DND-41 (cell line): ENCODE data around the gene PTPN12.

Source experiments
- EZH2 ChIP-seq: IDR thresholded peaks from 3 replicates; pipeline ENCODE4 v1.6.1; 2012; ENCODE audit warnings: borderline replicate concordance, low read depth, mild to moderate bottlenecking, moderate library complexity, low read length, inconsistent platforms; ENCODE audit not compliant: severe bottlenecking
- TF ChIP-seq, protein P1 (sequence below): IDR thresholded peaks from 2 replicates; pipeline ENCODE4 v1.5.1; 2012; ENCODE audit warnings: borderline replicate concordance, low read length, moderate library complexity, mild to moderate bottlenecking; ENCODE audit not compliant: poor library complexity, severe bottlenecking; ENCODE audit errors: extremely low read depth

DNA sequence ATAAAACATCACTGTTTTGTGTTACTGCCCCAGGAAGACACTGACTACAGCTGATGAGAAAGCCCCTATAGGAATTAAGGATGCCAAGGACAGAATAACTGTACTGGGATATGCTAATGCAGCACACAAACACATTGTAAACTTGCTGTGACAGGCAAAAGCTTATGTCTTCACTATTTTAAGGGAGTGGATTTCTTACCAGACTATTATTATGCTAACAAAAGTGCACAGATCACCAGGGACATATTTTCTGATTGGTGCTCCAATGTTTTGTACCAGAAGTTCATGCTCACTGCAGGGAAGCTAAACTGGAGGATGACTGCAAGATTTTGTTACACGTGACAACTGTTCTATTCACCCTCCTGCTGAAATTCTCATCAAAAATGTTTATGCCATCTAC lies 48.1 kb upstream of the PTPN12 start:
- TF ChIP-seq, protein P1, sequence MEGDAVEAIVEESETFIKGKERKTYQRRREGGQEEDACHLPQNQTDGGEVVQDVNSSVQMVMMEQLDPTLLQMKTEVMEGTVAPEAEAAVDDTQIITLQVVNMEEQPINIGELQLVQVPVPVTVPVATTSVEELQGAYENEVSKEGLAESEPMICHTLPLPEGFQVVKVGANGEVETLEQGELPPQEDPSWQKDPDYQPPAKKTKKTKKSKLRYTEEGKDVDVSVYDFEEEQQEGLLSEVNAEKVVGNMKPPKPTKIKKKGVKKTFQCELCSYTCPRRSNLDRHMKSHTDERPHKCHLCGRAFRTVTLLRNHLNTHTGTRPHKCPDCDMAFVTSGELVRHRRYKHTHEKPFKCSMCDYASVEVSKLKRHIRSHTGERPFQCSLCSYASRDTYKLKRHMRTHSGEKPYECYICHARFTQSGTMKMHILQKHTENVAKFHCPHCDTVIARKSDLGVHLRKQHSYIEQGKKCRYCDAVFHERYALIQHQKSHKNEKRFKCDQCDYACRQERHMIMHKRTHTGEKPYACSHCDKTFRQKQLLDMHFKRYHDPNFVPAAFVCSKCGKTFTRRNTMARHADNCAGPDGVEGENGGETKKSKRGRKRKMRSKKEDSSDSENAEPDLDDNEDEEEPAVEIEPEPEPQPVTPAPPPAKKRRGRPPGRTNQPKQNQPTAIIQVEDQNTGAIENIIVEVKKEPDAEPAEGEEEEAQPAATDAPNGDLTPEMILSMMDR, result no peak
- TF ChIP-seq EZH2, result no peak
